GM23338 (cell line): ENCODE data around the gene SERPINA9. TPM values are rescaled to one million over a fixed set of nuclear protein-coding genes. Genes with fewer than 3 reads are reported as not detected.

Experiments used
- CREB1 ChIP-seq: fragments of 250-450 bp; sonication (Bioruptor Pico); IDR thresholded peaks from 2 replicates; pipeline ENCODE4 v1.5.0; 2020; ENCODE audit warnings: low read depth, mild to moderate bottlenecking, moderate library complexity
- CTCF ChIP-seq, 2 experiments: fragments of 200-600 bp in 1 of 2; sonication (generic) in 1 of 2; conservative IDR thresholded peaks; 2 replicates each; pipeline versions ENCODE4 v1.5.1 to v1.6.1; 2016 to 2017; ENCODE audit warnings: antibody characterized with exemption in 2 of 2, low read depth in 2 of 2, mild to moderate bottlenecking in 2 of 2, moderate library complexity in 1 of 2
- ETS1 ChIP-seq: IDR thresholded peaks from 2 replicates; pipeline ENCODE4 v1.6.1; 2016; ENCODE audit warnings: antibody characterized with exemption
- JUNB ChIP-seq: IDR thresholded peaks from one replicate; pipeline ENCODE4 v1.6.1; 2016; ENCODE audit warnings: antibody characterized with exemption; ENCODE audit not compliant: unreplicated experiment
- POLR2AphosphoS5 ChIP-seq: IDR thresholded peaks from 2 replicates; pipeline ENCODE4 v1.6.1; 2016; ENCODE audit warnings: antibody characterized with exemption, low read depth
- ZNF114 ChIP-seq: fragments of 250-450 bp; sonication (Bioruptor Pico); IDR thresholded peaks from 2 replicates; pipeline ENCODE4 v1.5.0; 2020; ENCODE audit warnings: mild to moderate bottlenecking, moderate library complexity
- ZNF462 ChIP-seq: fragments of 250-450 bp; sonication (Bioruptor Pico); IDR thresholded peaks from 2 replicates; pipeline ENCODE4 v1.5.0; 2020; ENCODE audit warnings: mild to moderate bottlenecking, moderate library complexity
- polyA plus RNA-seq: library from polyadenylated mRNA; unstranded; fragments of >200 nt; fragmentation: Nextera tagmentation; extraction: Ambion mirVana; gene quantifications from 2 replicates; pipeline ENCODE4 v1.2.1, GENCODE V29; 2016
- total RNA-seq: library from RNA; depleted of rRNA; stranded (reverse); fragments of >200 nt; shearing (Covaris generic); gene quantifications from 2 replicates; pipeline ENCODE4 v1.2.3, GENCODE V29; 2014

The SERPINA9 gene
- total and polyA plus RNA-seq, 2 experiments from 2014 or later = not detected

GRCh38 chr14:94462763-94463572 is 13.0 kb downstream of the SERPINA9 start (continued):
- TF ChIP-seq ZNF462 (no peak), CREB1 (CRISPR knock-in tag) (no peak), ETS1 (no peak), POLR2AphosphoS5 (no peak), CTCF (conservative IDR thresholded peaks at IDR 0.05; ENCODE audit: low read depth in 2 of 2) (no peak), ZNF114 (no peak), JUNB (no peak)
